Hematopoietic multipotent progenitor cell treated with erythropoietin and hydrocortisone succinate and interleukin-3 and kit ligand, for 4 days (in vitro differentiated cells): ENCODE results near the gene CCDC137.
A peak's percentile ranks its signal among the peaks of the same experiment; 100 is the strongest.

Source experiments
- DNase-seq: peaks from one replicate; pipeline ENCODE4 v3.0.0-alpha.2; 2015

The CCDC137 gene

DNA sequence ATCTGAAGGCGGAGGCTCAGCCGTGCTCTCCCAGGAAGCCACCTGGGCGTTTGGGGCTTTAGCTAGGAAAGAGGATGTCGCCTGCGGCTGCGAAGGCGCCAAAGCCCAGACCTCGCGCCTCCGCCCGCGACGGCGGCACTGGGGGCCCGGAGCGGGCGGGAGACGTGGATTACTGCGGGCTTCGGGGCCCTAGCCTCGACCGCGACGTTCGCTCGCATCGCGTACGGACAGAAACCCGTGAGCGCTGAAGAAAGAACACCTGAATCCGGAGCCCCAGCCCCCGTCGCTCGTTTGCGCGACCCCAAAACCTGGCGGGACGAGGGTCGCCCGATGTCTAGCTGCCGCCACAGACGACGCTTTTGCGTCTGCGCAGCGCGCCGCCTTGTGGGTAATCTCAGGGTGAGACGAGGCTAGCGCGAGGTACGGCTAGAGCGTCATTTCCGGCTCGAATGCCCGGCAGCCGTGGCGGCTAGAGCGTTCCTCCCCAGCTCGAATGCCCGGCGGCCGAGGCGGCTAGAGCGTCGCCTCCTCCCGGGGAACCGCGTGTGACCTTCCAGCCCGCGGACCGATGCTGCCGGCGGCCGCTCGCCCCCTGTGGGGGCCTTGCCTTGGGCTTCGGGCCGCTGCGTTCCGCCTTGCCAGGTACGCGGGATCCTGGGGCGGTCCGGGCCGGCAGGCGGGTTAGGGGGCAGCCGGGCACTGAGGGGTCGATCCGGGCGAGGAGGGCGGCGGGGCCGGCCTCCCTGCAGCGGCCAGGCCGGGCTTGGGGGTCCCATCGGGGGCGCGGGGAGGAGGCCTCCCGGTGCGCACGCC, 36.6 kb downstream of the CCDC137 start, which contains the start of gene MRPL12:
Gene MRPL12 (plus strand): TSS at position 434 of the 813 bp plus-strand sequence. CDS start 135 bp downstream, at position 569.
- peak; percentile 98 for DNase-seq

GRCh38 chr17:81703747-81704654, 37.5 kb downstream of the CCDC137 start:
- no peak for DNase-seq

- DNase-seq, result no peak
Measured at GRCh38 chr17:81705518-81706231, 39.1 kb downstream of the CCDC137 start.

DNA sequence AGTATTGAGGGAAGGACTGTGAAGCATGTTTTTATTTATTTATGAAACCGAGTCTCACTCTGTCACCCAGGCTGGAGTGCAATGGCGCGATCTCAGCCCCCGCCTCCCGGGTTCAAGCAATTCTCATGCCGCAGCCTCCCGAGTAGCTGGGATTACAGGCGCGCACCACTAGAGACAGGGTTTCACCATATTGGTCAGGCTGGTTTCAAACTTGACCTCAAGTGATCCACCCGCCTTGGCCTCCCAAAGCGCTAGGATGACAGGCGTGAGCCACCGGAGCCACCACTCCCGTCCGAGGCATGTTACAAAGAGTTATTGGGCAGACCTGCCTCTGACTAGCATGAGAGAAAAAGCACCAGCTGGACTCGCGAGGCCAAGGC, 39.7 kb downstream of the CCDC137 start:
- no peak for DNase-seq

DNA sequence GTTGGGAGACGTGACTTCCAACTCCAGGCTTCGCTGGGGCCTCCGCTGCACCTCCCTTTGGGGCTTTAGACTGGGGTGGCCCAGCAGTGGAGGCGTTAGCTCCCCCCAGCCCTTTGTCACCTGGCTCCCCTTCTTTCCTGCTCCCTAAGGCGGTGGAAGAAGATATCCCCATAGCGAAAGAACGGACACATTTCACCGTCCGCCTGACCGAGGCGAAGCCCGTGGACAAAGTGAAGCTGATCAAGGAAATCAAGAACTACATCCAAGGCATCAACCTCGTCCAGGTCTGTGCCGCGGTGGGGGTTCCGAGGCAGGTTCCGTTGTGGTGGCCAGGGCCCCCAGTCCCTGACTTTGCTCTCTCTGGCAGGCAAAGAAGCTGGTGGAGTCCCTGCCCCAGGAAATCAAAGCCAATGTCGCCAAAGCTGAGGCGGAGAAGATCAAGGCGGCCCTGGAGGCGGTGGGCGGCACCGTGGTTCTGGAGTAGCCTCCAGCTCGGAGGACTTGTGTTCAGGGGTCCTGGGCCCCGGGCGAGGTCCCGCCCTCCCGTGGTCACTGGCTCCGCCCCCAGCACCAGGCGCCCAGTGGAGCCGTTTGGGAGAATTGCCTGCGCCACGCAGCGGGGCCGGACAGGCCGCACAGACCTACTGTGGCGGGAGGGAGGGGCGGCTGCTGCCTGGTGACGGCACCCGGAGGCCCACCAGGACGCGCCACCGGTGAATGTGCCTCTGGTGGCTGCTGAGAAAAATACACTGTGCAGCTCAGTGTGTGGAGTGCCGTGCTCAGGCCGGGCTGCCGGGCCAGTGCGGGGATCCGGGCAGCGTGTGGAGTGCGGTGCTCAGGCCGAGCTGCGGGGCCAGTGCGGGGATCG, 40.5 kb downstream of the CCDC137 start:
- peak; percentile 50 for DNase-seq

GRCh38 chr17:81707725-81708646, 41.4 kb downstream of the CCDC137 start:
- DNase-seq, result no peak

- no peak for DNase-seq
Measured at GRCh38 chr17:81708739-81709185, 42.2 kb downstream of the CCDC137 start.

GRCh38 chr17:81710514-81711308, 44.2 kb downstream of the CCDC137 start:
- DNase-seq, result peak; percentile 82

DNA sequence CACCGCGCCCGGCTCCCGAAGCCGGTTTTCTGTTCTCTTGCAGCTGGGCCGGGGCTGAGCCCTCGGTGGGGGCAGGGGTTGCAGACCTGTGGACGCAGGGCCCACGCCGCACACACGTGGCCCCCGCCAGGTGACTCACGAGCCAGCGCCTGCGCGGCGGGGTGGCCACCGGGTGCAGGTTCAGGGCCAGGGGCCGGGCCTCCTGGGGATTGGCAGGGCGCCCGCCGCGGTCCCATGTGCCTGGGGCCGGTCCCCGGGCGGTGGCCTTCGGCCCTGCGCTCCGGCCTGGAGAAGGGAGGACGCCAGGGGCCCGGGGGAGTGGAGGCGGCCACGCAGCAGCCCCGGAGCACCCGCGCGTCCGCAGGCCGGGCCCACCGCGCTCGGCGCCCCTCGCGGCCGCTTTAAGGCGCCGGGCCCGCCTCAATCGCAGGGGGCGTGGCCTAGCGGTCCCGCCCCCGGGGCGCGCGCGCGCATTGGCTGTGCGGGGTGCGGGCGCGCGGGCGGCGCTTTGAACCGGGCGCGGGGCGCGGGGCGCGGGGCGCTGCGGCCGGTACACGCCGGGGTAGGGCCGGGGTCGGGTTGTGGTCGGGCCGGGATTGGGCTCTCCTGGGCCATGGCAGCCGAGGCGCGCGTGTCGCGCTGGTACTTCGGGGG, 45.4 kb downstream of the CCDC137 start, which contains the start of gene SLC25A10:
Gene SLC25A10 (plus strand): TSS at position 471 of the 654 bp plus-strand sequence. CDS start 143 bp downstream, at position 614.
- peak; percentile 90 for DNase-seq

DNA sequence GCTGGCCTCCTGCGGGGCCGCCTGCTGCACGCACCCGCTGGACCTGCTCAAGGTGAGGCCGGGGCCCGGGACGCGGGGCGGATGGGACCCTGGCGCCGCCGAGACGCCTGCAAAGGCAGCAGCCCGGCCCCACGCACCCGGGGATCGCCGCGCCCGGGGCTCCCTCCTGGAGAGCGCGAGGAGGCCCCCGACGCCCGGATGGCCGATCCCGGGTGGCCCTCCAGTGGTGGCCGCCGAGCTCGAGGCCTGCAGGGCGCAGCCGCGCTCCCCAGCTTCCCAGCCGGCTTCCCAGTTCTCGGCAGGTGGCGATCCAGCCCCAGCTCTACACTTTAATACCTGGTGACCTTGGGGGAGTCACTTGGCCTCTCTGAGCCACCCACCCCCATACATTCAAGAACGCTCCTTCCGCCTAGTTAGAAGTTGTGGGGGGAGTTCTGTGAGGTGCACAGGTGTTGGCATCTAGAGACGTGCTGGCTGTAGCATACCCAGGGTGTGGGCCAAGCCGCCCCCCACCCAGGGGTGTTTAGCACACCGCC, 46.0 kb downstream of the CCDC137 start:
- DNase-seq, result peak; percentile 54

DNA sequence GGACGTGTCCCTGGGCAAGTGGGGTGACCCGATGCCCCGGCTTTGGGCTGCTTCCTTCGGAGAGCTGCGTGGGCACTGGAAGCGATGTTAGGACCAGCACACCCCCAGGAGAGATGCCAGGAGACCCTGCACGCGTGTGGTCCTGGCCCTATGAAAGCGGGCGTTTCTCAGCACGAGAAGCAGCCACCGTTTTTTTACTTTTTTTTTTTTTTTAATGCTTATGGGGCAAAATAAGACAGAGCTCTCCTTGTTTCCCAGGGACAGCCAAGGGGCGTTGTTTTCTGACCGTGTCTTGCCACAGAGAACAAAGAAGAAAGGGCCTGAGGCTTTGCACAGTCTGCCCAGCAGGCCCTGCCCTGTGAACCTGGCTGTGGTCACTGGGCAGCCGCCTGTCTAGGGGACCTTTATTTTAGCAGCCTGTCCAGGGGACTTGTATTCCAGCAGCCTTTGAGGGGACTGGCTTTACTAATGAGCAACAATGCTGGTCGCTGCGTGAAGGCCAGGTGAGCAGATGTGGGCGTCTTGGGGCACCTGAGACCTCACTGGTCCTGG, 46.5 kb downstream of the CCDC137 start:
- peak; percentile 13 for DNase-seq

DNA sequence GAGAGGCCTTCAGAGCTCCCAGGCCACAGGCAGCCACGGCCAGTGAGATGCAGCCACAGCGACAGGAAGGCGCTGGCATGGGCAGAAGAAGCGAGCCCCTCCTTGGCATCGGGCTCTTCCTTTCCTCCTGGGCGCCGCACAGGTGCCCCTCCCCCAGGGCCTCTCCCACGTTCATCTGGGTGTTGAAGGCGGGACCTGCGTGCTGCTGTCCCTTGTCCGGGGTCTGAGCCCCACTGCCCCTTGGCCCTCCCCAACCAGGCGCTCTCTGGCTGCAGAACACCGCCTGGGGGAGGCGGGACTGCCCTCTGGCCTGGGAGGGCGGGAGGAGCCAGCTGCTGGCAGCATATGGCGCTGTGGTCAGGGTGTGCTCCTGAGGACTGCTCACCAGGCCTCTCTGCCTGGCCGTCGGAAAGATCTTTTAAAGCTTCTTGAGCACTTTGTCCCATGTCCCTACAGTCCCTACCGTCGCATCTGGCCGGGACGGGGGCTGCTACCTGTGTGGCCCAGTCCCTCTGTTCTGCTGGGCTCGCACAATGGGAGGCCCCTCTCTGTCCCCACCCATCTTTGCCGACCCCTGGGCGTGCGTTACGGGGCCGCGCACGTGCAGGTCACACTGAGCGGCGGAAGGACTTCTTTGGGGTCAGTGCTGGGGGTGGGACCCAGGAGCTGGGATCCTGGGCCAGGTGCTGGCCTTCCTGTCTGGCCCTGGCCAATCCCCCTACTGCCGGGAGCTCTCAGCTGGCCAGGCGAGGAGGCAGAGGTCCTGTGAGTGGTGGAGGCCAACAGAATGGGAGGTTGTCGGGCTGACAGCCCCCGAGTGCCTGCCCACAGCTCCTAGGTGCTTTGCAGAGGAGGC, 47.2 kb downstream of the CCDC137 start:
- peak; percentile 60 for DNase-seq

DNA sequence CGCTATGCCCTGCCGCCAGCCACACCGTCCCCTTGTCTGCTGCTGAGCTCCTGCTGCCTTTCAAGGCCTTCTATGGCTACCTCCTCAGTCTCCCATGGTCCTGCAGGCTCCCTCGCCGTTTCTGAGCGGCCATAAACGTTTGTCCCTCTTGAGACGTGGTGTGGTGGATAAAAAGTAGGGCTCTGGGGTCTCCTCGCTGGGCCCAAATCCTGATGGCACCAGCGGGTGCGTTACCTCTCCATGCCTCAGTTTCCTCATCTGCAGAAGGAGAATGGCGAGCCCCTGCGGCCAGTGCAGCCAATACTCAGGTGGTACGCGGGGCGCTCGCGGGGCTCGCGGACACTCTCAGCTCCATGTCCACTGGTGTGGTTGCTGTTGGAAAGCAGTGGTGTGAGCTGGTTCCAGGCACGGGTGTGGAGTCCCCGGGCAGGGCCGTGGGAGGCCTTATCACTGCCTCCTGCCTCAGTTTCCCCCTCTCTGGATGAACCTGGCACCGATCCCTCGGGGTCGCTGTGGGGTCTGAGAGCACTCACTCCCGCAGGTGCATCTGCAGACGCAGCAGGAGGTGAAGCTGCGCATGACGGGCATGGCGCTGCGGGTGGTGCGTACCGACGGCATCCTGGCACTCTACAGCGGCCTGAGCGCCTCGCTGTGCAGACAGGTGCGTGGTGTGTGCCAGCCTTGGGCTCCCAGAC, 48.0 kb downstream of the CCDC137 start:
- DNase-seq, result no peak

DNA sequence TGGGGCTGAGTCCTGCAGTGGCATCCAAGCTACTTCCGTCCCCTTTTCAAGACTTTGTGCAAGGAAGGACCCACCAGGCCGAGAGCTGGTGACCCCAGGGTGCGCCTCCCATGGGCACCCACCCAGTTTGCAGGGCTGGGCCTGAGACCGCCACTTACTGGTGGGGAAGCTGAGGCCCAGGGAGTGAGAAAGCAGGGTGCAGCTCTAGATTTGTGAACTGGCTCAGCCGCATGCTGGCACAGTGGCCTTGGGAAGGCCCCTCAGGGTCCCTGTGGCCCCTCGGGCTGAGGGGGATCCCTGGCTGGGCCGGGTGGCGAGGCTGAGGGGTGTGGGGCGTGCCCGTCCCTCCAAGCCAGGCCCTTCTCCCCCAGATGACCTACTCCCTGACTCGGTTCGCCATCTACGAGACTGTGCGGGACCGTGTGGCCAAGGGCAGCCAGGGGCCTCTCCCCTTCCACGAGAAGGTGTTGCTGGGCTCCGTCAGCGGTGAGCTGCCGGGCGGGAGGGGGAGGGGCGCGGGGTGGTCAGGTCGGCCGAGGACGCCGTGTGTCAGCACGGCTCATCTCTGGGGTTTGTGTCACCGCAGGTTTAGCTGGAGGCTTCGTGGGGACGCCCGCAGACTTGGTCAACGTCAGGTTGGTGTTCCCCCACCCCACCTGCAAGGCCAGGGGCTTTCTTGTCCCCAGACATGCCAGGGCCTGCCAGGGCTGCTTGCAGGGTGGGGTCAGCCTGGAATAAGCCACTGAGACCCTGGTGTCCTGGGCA, 48.8 kb downstream of the CCDC137 start:
- no peak for DNase-seq

DNA sequence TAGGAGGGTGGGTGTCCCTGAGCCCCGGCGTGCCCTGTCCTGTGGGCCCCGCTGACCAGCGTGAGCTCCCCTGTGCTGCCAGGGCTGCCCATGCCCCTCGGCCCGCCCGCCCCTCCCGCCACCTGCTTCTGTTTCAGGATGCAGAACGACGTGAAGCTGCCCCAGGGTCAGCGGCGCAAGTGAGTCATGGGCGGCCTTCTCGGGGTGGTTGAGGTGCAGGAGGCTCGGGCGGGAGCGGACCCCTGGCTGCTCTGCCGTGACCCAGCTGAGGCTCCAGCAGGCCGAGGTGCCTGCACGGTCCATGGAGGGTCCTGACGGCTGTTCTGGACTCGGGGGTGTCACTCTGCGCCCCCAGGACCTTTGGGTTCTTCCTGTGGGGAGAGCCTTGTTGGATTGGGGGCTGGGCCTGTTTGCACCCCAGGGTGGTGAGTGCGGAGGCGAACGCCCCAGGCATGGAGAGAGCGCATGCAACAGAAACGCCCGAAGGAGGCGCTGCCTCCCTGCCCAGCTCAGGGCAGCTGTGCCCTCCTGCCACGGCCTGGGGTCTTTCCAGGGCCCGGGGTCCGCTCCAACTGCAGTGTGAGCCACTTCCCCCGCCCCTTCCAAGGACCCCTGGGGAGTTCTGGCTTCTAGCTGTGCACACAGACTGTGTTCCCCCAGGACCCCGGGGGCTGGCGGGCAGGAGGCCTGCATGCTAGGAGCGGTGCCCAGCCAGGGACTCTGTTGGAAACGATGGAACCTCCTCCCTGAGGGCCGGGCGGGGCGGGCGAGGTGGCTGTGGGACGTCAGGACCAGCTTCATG, 49.5 kb downstream of the CCDC137 start:
- no peak for DNase-seq
